Ovary (tissue), 3 donors: ENCODE measurements around the gene MAST4.

ENCODE experiments used
- POLR2A ChIP-seq: fragments of 450-650 bp; IDR thresholded peaks from one replicate; pipeline ENCODE4 v1.6.1; 2017; ENCODE audit warnings: antibody characterized with exemption, mild to moderate bottlenecking, moderate library complexity
- TF ChIP-seq, protein P1 (sequence below), 3 donors: fragments of 450-650 bp in 2 of 3; fragments of 200-600 bp in 1 of 3; IDR thresholded peaks; one replicate each; pipeline versions ENCODE4 v1.5.1 to v1.8.0; 2016 to 2022; ENCODE audit warnings: antibody characterized with exemption in 3 of 3, mild to moderate bottlenecking in 1 of 3
- donor health status: DM: no; HTN: no; CAD: no.

- TF ChIP-seq, protein P1, sequence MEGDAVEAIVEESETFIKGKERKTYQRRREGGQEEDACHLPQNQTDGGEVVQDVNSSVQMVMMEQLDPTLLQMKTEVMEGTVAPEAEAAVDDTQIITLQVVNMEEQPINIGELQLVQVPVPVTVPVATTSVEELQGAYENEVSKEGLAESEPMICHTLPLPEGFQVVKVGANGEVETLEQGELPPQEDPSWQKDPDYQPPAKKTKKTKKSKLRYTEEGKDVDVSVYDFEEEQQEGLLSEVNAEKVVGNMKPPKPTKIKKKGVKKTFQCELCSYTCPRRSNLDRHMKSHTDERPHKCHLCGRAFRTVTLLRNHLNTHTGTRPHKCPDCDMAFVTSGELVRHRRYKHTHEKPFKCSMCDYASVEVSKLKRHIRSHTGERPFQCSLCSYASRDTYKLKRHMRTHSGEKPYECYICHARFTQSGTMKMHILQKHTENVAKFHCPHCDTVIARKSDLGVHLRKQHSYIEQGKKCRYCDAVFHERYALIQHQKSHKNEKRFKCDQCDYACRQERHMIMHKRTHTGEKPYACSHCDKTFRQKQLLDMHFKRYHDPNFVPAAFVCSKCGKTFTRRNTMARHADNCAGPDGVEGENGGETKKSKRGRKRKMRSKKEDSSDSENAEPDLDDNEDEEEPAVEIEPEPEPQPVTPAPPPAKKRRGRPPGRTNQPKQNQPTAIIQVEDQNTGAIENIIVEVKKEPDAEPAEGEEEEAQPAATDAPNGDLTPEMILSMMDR (IDR thresholded peaks at IDR 0.05), result no peak
- no peak for TF ChIP-seq POLR2A
Measured at GRCh38 chr5:67015541-67016191, 419.5 kb downstream of the MAST4 start.
